ENCODE results near the gene AFAP1. TPM values are rescaled to one million over a fixed set of nuclear protein-coding genes. Genes with fewer than 3 reads are reported as not detected.
A peak's percentile ranks its signal among the peaks of the same experiment; 100 is the strongest.

Gene AFAP1
- total RNA-seq, 1 donor from 2014 or later, result 6.8 TPM

DNA sequence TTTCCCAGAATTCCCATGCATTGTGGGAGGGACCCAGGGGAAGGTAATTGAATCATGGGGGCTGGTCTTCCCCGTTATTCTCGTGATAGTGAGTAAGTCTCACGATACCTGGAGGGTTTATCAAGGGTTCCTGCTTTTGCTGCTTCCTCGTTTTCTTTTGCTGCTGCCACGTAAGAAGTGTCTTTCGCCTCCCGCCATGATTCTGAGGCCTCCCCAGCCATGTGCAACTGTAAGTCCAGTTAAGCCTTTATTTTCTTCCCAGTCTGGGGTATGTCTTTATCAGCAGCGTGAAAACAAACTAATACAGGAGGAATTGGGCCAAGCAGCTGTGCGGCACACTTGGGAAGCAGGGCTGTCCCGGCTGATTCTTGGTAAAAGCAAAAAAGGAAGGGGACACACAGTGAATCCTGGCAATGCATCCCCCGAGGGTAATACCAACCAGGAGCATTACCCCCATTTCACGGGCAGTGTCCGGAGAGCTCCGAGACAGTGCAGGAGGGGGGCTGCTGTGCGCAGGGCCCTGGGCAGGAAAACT is 185.7 kb downstream of the AFAP1 start:
- H3K4me3 ChIP-seq (ENCODE audit: low read depth, low read length), result no peak overlapping the region
- no peak for TF ChIP-seq CTCF (IDR thresholded peaks at IDR 0.05; ENCODE audit: insufficient read depth, low read length, severe bottlenecking)
- no peak for FAIRE-seq
- no peak for DNase-seq (ENCODE audit: low read depth)
- H3K27me3 ChIP-seq (ENCODE audit: control insufficient read depth, insufficient read depth, low read length), result no peaks in the 10 kb centered on the region
- no peaks in the 10 kb centered on the region for H3K36me3 ChIP-seq (ENCODE audit: control insufficient read depth, insufficient read depth, low read length)

GRCh38 chr4:7753271-7753670 is 186.4 kb downstream of the AFAP1 start:
- TF ChIP-seq CTCF (IDR thresholded peaks at IDR 0.05; ENCODE audit: insufficient read depth, low read length, severe bottlenecking), result no peak
- Histone ChIP-seq H3K36me3 (ENCODE audit: control insufficient read depth, insufficient read depth, low read length) (no peaks in the 10 kb centered on the region), H3K27me3 (ENCODE audit: control insufficient read depth, insufficient read depth, low read length) (no peaks in the 10 kb centered on the region), H3K4me3 (ENCODE audit: low read depth, low read length) (no peak overlapping the region)
- no peak for FAIRE-seq
- peak; percentile 81 for DNase-seq (ENCODE audit: low read depth)

- no peak for FAIRE-seq
- Histone ChIP-seq H3K4me3 (ENCODE audit: low read depth, low read length) (no peak overlapping the region), H3K27me3 (ENCODE audit: control insufficient read depth, insufficient read depth, low read length) (peaks cover 2% of the 10 kb centered on the region), H3K36me3 (ENCODE audit: control insufficient read depth, insufficient read depth, low read length) (no peaks in the 10 kb centered on the region)
- TF ChIP-seq CTCF (IDR thresholded peaks at IDR 0.05; ENCODE audit: insufficient read depth, low read length, severe bottlenecking), result no peak
- DNase-seq (ENCODE audit: low read depth), result peak; percentile 8
These were observed 187.0 kb downstream of the AFAP1 start for GRCh38 chr4:7752649-7753048.

GRCh38 chr4:7750972-7751371 is 188.7 kb downstream of the AFAP1 start:
- no peak for TF ChIP-seq CTCF (IDR thresholded peaks at IDR 0.05; ENCODE audit: insufficient read depth, low read length, severe bottlenecking)
- H3K4me3 ChIP-seq (ENCODE audit: low read depth, low read length), result no peak overlapping the region
- peaks cover 4% of the 10 kb centered on the region for H3K27me3 ChIP-seq (ENCODE audit: control insufficient read depth, insufficient read depth, low read length)
- FAIRE-seq, result no peak
- H3K36me3 ChIP-seq (ENCODE audit: control insufficient read depth, insufficient read depth, low read length), result no peaks in the 10 kb centered on the region
- DNase-seq (ENCODE audit: low read depth), result no peak

DNA sequence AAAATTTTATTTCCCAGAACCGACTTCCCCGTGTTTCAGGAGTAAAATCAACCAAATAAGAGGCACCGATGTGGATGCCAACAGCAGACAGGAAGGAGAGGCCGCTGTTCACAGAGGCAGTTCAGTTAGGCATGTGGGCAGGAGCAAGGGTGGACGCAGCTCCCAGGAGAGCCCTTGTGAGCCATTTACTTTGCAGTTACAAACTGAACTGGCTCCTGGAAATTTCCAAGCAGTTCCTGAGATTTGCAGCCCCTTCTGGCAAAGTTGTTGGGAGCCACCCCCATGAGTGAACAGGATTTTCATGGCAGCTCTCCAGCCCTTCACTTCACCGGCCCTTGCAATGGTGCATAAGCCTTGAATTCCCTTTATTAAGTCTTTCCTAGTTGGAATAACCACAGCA is 189.1 kb downstream of the AFAP1 start:
- FAIRE-seq, result no peak
- Histone ChIP-seq H3K4me3 (ENCODE audit: low read depth, low read length) (no peak overlapping the region), H3K36me3 (ENCODE audit: control insufficient read depth, insufficient read depth, low read length) (no peaks in the 10 kb centered on the region), H3K27me3 (ENCODE audit: control insufficient read depth, insufficient read depth, low read length) (peaks cover 4% of the 10 kb centered on the region)
- no peak for TF ChIP-seq CTCF (IDR thresholded peaks at IDR 0.05; ENCODE audit: insufficient read depth, low read length, severe bottlenecking)
- no peak for DNase-seq (ENCODE audit: low read depth)

- Histone ChIP-seq H3K27me3 (ENCODE audit: control insufficient read depth, insufficient read depth, low read length) (peaks cover 4% of the 10 kb centered on the region), H3K36me3 (ENCODE audit: control insufficient read depth, insufficient read depth, low read length) (no peaks in the 10 kb centered on the region), H3K4me3 (ENCODE audit: low read depth, low read length) (no peak overlapping the region)
- no peak for FAIRE-seq
- no peak for DNase-seq (ENCODE audit: low read depth)
- TF ChIP-seq CTCF (IDR thresholded peaks at IDR 0.05; ENCODE audit: insufficient read depth, low read length, severe bottlenecking), result no peak
These were observed 192.1 kb downstream of the AFAP1 start for GRCh38 chr4:7747566-7747965.

Measured in bronchial epithelial cell (primary cell).